NCI-H510A (cell line): ENCODE data around the gene ACER3.
"Not testable (repeated sequence)": the region's sequence is repeated elsewhere in the genome, so short reads cannot be mapped to it uniquely, and the experiment has no call there.

ENCODE experiments used
- DNase-seq: peaks from one replicate; lab custom pipeline; 2025; lab: John Stamatoyannopoulos, UW

ACER3 gene

DNA sequence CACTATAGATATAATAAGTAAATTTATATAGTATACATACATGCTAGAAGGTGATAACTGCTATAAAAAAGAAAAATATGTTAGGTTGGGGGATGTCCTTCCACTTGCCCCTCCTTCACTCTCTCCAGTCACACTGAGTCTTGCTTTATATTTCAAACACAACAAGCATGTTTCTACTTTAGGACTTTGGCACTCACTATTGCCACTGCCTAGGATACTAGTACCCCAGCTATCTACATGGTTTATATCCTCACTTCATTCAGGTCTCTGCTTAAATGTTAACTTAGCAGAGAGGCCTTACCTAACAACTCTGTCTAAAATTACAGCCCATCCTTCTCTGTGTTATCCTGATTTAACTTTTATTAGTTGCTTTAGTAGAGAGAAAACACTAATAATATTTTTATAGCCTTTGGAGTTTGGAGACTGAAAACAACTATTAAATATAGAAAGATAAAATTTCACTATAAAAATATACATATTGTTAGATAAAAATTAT is 134.4 kb downstream of the ACER3 start:
- no peak for DNase-seq

DNA sequence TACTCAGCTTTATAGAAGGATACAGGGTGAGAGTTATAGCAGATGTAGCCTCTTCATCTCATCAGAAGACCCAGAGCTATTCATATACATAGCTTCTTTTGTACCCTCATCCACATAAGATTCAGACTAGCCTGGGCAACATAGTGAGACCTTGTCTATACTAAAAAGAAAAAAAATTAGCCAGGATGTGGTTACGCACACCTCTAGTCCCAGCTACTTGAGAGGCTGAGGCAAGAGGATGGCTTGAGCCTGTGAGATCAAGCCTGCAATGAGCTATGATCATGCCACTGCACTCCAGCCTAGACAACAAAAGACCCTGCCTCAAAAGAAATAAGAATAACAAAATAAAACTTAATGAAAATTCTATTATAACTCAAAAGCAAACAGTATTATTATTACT is 136.8 kb downstream of the ACER3 start:
- no peak for DNase-seq

DNA sequence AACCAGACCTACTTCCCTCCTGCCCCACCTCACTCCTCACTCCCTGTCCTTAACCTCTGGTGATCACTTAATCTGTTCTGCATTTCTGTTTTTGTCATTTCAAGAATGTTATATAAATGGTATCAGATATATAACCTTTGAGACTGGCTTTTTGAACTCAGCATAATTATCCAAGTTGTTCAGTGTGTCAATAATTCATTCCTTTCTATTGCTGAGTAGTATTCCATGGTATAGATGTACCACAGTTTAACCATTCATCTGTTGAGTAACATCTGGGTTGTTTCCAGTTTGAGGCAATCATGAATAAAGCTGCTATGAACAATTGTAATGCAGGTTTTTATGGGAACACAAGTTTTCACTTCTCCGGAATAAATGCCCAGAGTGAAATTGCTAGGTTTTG is 138.9 kb downstream of the ACER3 start:
- DNase-seq = no peak

DNA sequence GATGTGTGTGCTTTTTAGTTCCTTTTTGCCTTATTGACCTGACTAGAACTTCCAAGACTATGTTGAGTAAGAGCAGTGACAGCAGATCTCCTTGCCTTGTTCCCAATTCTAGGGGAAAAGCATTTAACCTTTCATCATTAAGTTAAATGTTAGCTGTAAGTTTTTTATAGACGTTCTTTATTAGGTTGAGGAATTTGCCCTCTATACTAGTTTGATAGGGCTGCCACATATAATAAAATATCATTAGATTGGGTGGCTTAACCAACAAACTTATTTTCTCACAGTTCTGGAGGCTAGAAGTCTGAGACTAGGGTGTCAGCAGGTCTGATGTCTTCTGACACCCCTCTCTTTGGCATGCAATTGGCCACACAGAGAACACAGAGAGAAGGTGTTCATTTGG is 140.9 kb downstream of the ACER3 start:
- no peak for DNase-seq

DNA sequence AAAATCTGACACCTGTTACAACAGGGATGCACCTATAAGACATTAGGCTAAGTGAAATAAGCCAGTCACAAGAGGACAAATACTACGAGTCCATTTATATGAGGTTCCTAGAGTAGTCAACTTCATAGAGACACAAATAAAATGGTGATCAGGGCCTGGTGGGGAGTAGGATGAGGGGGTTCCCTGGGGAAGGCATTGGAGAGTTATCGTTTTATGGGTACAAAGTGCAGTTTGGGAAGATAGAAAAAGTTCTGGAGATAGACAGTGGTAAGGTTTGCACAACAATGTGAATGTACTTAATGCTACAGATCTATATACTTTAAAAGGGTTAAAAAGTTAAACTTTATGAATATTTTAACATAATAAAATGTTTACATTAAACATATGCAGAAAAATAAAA is 142.1 kb downstream of the ACER3 start:
- DNase-seq = no peak

DNA sequence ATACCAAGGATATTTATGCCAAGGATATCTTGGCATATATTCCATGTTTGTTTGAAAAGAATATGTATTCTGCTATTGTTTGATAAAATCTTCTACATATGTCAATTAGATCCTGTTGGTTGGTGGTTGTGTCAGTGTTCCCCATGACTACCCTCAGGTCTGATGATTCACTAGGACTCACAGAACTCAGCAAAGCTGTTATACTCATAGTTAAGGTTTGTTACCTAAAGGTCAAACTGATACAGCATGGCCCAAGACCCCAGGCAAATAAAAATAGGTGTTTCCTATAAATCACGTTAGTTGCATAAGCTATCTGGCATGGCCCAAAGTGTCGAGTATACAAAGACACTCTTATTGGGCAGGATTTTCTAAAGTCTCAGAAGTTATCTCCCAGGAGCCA is 143.2 kb downstream of the ACER3 start:
- no peak for DNase-seq

DNA sequence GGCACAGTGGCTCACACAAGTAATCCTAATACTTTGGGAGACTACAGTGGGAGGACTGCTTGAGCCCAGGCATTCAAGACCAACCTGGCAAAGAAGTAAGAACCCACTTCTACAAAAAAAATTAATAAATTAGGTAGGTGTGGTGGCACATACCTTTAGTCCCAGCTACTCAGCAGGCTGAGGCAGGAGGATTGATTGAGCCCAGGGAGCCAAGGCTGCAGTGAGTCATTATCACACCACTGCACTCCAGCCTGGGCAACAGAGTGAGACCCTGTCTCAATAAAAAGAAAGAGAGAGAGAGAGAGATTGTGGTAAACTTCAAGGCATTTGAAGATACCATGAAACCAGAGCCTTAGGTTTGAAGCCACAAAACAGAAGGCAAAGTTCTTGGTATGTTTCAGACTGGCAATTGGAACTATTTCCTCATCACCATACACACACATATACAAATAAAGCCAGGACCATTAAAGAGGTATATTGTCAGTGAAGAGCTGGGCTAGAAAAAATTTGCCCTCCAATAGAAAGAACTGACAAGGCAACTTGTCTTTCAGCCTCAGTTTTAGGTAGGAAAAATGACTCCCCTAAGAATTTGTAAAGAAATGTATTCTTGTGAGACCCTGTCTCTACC is 148.9 kb downstream of the ACER3 start:
- no peak for DNase-seq

DNA sequence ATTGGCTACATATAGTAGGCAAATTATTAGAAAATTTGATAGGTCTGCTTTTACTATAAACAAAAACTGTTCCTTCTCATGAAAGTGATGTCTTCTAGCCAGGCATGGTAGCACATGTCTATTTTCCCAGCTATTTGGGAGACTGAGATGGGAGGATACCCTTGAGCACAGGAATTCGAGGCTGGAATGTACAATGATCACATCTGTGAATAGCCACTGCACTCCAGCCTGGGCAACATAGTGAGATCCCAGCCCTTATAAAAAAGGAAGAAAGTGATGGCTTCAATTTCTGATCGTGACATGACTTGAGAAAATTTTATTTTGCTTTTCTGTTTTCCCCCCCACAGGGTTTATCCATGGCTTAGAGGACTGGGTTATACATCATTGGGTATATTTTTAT is 154.0 kb downstream of the ACER3 start:
- DNase-seq = no peak

DNA sequence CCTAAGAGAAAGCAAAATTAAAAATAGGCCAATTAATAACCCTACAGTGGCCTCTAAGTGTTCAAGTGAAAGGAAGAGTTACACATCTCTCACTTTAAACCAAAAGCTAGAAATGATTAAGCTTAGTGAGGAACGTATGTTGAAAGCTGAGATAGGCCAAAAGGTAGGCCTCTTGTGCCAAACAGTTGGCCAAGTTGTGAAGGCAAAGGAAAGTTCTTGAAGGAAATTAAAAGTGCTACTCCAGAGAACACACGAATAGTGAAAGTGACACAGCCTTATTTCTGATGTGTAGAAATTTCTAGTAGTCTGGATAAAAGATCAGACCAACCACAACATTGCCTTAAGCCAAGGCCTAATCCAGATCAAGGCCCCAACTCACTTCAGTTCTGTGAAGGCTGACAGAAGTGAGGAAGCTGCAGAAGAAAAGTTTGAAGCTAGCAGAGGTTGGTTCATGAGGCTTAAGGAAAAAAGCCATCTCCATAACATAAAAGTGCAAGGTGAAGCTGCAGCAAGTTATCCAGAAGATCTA is 157.7 kb downstream of the ACER3 start:
- not testable (repeated sequence) for DNase-seq

DNA sequence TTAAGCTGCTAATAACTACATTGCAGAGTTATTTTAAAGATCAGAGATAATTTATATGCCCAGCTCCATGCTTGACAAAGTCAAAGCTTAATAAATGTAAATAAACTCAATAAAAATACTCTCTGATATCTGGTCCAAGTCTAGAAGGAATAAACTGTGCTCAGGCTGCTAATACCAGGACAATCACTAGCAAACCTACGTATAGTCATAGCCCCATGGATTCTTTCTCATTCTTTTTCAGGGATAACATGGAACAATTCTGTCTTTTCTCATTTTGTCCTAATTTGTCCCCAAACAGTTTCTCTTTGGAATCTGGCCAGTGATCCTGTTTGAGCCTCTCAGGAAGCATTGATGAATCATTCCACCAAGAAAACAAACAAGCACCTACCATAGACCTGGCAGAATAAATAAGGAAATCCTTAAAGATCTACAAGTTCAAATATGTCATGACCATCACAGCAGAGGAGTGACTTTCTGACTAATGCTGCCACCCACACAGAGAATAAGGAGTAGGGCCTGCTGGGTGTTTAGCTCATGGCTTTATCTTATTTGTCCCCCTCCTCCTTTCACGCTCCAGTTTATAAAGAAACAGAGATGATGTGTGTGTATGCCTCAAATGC is 159.4 kb downstream of the ACER3 start:
- no peak for DNase-seq

DNA sequence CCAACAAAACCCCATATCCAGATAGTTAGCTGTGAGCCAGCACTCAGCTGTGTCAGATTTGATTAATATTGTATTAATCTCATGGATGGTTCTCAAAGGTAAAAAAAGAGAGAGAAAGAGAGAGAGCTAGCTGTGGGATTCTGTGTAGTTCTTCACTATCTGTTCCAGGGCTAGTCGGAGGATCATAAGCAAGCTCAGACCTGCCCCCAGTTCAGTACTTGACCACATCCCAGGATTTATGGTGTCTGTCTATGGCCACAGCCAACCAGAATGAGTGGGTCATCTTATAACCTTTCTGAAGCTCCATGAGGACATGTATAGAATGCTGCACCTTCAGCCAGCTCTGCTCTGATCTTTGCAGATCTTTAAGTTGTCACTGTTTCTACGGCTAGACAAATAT is 160.0 kb downstream of the ACER3 start:
- no peak for DNase-seq

DNA sequence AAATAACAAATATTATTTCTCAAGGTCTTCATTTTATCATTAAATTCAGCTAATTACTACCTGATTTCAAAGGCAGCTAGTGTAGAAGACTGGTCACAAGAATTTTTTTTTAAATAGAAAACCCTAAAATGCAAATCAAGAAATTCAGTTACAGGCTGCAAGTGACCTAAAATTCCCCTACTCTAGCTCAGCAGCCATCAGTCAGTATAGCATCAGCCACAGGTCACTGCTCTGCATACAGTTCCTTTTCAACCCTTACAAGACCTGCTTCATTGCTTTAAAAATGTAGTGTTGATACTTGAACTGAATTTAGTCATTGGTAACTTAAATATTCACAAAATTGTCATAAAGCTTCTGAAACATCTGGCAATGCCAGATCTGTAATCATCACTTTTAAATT is 164.0 kb downstream of the ACER3 start:
- no peak for DNase-seq

DNA sequence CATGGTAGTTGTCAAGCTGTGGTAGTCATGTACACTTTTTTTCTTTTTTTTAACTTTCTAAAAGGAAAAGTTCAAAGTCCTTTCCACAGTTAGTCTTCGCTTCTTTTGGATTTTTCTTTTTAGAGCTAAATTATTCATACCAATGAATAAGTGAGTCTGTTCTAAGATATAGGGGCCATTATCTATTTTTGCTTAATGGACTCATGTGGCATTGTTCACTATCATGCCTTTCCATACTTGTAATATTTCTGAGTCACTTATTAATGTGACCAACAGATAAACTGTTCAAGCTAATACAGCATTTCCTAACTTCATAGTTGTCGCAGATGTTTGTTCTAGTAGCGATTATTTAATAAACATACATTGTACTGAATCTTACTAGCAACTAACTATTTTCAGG is 165.5 kb downstream of the ACER3 start:
- DNase-seq = no peak

DNA sequence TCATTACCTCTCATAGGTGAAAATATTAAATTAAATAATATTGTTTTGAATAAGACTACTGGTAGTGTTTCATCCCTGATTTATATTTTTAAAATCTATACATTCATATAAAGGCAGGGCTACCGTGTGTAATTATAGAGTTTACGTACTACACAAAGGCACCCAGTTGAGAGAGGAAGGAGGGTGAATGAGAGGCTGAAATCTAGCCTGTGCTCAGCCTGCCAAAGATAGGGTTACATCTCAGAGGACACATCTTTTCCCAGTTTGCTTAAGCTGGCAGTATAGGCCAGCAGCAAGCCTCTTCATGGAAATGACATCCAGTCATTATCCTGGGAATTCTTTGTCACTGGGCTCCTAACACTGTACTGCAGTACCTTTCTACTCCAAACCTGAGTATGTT is 166.0 kb downstream of the ACER3 start:
- DNase-seq = no peak

DNA sequence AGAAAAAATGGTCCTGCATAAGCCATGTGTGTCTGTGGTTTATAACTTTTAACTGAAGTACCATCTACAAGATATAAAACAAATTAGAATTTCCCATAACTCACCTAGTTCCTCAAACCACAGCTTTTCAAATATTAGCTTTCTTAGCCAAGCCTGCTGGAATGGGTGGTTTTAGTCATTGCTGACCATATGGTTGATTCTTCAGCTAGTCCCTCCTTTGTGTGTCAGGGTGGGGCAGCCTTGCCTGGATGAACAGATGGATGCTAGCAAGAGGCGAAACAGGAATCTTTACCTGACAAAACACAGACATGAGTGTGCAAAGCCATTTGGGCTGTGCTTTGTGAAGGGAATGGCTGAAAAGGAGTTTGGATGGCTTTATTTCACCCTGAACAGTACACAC is 166.6 kb downstream of the ACER3 start:
- no peak for DNase-seq

DNA sequence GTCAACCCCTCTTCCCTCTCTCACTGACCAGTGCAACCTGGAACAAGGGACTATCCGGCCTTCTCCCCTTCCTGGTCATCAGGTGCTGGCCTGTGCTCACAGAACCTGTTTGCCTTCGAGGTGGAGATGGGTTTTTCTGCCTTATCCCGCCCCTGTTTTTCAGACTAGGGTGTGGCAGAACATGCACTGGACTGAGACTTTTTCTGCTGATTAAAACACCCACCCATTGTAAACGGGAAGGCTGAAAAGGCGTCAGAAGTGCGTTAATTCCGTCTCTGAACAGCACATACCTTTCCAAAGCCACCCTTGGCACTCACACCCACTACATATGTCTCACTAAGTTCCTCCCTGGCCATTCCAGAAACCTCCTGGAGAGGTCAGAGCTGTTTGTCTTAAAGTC is 169.1 kb downstream of the ACER3 start:
- DNase-seq = no peak

DNA sequence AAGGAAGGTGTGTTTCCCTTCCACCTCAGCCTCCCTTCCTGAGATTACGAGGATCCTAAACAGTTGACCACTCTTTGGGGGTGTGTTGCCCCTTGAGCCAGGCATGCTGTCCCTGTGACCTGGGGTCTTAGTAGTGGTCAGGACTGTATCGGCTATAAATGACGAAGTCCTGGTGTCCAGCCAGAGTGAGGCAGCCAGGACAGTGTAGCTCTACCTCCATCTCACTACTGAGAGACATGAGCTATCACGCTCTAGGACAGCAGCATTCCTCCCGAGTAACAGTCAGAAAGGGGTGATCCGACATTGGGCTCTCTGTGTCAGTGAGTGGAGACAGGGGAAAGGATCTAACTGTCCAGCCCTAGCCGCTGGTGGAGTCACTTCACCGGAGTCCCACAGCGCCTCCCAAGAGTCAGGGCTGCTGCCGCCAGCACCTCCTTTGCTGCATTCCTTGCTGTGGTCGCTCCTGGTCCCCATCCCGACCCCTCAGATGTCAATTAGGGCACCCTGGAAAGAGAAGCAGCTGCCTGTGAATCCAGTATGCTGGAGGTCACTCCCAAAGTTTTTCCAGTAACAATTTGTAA is 170.2 kb downstream of the ACER3 start:
- DNase-seq = no peak

DNA sequence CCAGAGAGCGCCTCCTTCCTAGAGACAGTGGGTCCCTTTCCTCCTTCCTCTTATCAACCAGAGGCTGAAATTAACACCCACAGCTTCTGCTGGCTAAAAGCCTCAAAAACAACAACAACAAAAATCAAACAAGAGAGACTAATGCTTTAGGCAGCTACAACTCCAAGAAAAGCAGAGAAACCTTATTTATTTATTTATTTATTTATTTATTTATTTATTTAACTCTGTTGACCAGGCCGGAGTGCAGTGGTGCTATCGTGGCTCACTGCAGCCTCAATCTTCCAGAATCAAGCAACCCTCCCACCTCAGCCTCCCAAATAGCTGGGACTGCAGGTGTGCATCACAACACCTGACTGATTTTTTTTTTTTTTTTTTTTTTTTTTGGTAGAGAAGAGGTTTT is 170.9 kb downstream of the ACER3 start:
- DNase-seq = no peak

DNA sequence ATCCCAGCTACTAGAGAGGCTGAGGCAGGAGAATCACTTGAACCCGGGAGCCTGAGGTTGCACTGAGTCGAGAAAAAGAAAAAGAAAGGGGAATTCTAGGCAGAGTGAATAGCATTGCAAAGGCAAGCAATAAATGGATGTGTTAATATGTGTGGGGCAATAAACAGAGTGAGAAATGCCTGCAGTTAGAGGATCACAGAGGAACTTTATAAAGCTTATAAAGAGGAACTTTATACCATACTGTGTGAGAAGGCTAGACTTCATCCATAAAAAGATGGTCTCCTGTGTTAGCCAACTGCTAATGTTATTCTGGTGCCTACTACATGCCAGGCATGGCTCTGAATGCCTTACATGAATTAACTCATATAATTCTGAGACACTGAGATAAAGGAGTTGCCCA is 174.3 kb downstream of the ACER3 start:
- DNase-seq = no peak

DNA sequence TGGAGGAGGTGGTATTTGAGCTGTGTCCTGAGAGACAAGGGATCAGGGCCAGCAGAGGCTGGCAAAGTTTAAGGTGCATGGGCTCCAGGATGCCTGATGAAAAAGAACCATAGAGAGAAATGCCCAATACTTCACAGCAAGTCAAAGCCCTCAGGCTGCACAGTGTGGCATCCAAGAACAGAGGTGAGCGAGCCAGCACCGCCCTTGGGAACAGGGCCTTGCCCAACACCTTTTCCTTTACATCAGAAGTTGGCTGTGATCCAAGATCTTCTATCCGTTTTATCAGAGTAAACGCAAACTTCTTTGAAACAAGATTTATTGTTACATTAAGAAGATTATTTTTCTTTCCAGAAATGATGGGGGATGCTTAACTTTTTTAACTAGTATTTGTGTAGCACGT is 174.9 kb downstream of the ACER3 start:
- no peak for DNase-seq

DNA sequence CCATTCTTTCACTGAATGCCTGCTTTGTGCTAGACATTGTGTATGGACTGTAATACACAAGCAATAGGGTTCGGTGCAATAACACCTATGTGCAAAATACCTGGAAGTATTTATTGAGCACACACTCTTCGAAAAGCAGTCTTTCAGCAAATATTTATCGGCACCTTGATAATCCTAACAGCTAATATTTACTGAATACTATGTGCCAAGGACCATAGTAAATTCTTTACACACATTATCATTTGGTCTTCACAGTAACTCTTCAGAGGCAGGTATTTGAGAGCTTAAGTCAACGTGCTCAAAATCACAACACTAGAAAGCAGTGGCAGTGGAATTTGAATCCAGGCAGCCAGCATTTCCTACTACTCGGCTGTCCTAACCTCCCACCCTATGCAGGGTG is 175.7 kb downstream of the ACER3 start:
- no peak for DNase-seq

DNA sequence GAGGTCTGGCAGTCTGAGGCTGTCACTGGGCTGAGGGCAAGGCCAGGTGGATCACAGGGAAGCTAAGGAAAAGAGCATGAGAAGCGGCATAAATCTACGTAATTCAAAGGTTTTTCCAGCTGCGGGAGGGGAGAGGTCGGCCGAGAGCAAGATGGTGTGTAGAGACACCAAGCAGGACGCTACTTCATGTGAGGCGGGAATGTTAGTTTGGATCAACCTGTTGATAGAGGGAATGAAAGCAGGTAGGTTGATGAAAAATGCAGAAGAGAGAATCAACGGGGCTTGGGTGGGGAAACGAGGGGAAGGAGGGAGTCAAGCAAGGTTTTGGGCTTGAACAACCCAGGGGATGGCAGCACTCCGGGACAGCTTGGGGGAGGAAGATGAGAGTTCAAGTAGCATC is 176.3 kb downstream of the ACER3 start:
- DNase-seq = no peak

DNA sequence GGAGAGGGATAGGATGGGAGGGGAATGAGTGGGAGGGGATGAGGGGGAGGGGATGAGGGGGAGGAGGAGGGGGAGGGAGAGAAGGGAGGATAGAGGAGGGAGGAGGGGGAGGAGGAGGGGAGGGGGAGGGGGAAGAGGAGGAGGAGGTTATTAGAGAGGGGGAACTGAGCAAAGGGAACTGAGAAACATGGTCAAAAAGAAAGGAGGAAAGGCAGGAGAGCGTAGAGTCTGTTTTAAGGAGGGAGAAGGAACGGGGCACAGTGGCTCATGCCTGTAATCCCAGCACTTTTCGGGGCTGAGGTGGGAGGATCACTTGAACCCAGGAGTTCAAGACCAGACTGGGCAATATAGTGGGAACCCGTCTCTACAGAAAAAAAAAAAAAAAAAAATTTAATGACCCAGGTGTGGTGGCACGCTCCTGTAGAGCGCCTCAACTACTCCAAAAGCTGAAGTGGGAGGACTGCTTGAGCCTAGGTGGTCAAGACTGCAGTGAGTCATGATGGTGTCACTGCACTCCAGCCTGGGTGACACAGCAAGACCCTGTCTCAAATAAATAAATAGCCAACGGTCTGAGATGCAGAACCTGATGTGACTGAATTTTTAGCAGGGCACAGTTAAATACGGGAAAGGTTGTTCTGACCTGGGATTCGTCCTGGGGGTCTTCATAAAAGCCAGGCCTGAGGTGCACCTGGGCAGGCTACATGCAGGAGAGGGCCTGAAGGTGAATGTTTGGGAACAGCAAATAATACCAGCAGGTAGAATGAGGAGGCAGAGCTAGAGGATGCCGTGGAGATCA is 177.5 kb downstream of the ACER3 start:
- no peak for DNase-seq
